Neural crest cell (in vitro differentiated cells): ENCODE results near the gene FAIM. TPM values are rescaled to one million over a fixed set of nuclear protein-coding genes. Genes with fewer than 3 reads are reported as not detected.
"Not testable (repeated sequence)": the region's sequence is repeated elsewhere in the genome, so short reads cannot be mapped to it uniquely, and the experiment has no call there.

ENCODE experiments used
- DNase-seq: peaks from one replicate; pipeline ENCODE4 v3.0.0; 2021; ENCODE audit warnings: low read depth, mixed read lengths, low spot score
- H3K27ac Mint-ChIP-seq: one replicate; pipeline ENCODE4 v1.8.0; 2021; ENCODE audit warnings: mild to moderate bottlenecking, mixed read lengths; ENCODE audit not compliant: unreplicated experiment
- H3K27me3 Mint-ChIP-seq: 2 replicates; pipeline ENCODE4 v1.8.0; 2021; ENCODE audit warnings: low read depth, mild to moderate bottlenecking, mixed read lengths
- H3K36me3 Mint-ChIP-seq: 2 replicates; pipeline ENCODE4 v1.8.0; 2021; ENCODE audit warnings: low read depth, mild to moderate bottlenecking, mixed read lengths
- H3K4me1 Mint-ChIP-seq: 2 replicates; pipeline ENCODE4 v1.8.0; 2021; ENCODE audit warnings: mixed read lengths
- H3K4me3 Mint-ChIP-seq: one replicate; pipeline ENCODE4 v1.8.0; 2021; ENCODE audit warnings: mild to moderate bottlenecking, mixed read lengths
- H3K9me3 Mint-ChIP-seq: 2 replicates; pipeline ENCODE4 v1.8.0; 2021; ENCODE audit warnings: mixed read lengths
- CTCF ChIP-seq: fragments of 200-600 bp; sonication (generic); conservative IDR thresholded peaks from 2 replicates; pipeline ENCODE4 v1.5.0; 2021; ENCODE audit warnings: antibody characterized with exemption, mild to moderate bottlenecking
- long read RNA-seq: library from polyadenylated mRNA; unstranded; transcript quantifications from one replicate; pipeline ENCODE4 v2.0.0, GENCODE V29; 2020
- total RNA-seq: library from RNA; stranded (reverse); gene quantifications from 2 replicates; pipeline ENCODE4 v1.2.1, GENCODE V29; 2021

The FAIM gene
- total RNA-seq = 10.0 and 11.9 TPM in 2 replicates
- long read RNA-seq, transcript FAIM-204 (5 exons, 946 nt) = major isoform, 10 of 18 reads
- long read RNA-seq, partial matches to known transcripts = 3 of 18 reads
- long read RNA-seq, other reads (novel, unspliced or antisense) = 1 of 18 reads

GRCh38 chr3:138608322-138609135 is at the start of gene FAIM:
FAIM (plus strand) TSS chr3:138608771; CDS start chr3:138619727, 10,956 bp downstream.
- Mint-ChIP-seq H3K4me1 (peaks cover 24% of the 10 kb centered on the region), H3K27ac (no peak within 1 kb of the TSS), H3K36me3 (peaks cover 6% of the 10 kb centered on the region), H3K4me3 (peak within 1 kb of the TSS; percentile 88), H3K9me3 (no peaks in the 10 kb centered on the region), H3K27me3 (no peaks in the 10 kb centered on the region)
- DNase-seq = peak; percentile 57
- no peak for TF ChIP-seq CTCF

GRCh38 chr3:138559134-138559533 is 49.4 kb upstream of the FAIM start:
- Mint-ChIP-seq H3K27me3 (no peaks in the 10 kb centered on the region), H3K27ac (no peak overlapping the region), H3K9me3 (peaks cover 26% of the 10 kb centered on the region), H3K4me1 (no peaks in the 10 kb centered on the region), H3K36me3 (peaks cover 48% of the 10 kb centered on the region), H3K4me3 (no peak overlapping the region)
- no peak for TF ChIP-seq CTCF
- no peak for DNase-seq

- TF ChIP-seq CTCF = no peak
- Mint-ChIP-seq H3K36me3 (peaks cover 49% of the 10 kb centered on the region), H3K4me3 (no peak overlapping the region), H3K4me1 (no peaks in the 10 kb centered on the region), H3K27me3 (no peaks in the 10 kb centered on the region), H3K27ac (no peak overlapping the region), H3K9me3 (peaks cover 22% of the 10 kb centered on the region)
- DNase-seq = no peak
These were observed 48.1 kb upstream of the FAIM start for GRCh38 chr3:138560501-138560900.

- H3K27ac Mint-ChIP-seq, DNase-seq, H3K27me3 Mint-ChIP-seq, H3K4me1 Mint-ChIP-seq, H3K4me3 Mint-ChIP-seq: not testable (repeated sequence)
- H3K9me3 Mint-ChIP-seq = peaks cover 21% of the 10 kb centered on the region
- peaks cover 54% of the 10 kb centered on the region for H3K36me3 Mint-ChIP-seq
These were observed 45.7 kb upstream of the FAIM start for GRCh38 chr3:138562902-138563301.

- not testable (repeated sequence) for H3K27ac Mint-ChIP-seq, DNase-seq, H3K27me3 Mint-ChIP-seq, H3K4me3 Mint-ChIP-seq, H3K4me1 Mint-ChIP-seq
- peaks cover 15% of the 10 kb centered on the region for H3K9me3 Mint-ChIP-seq
- peaks cover 38% of the 10 kb centered on the region for H3K36me3 Mint-ChIP-seq
These were observed 42.3 kb upstream of the FAIM start for GRCh38 chr3:138566293-138566692.

GRCh38 chr3:138567403-138567802 is 41.2 kb upstream of the FAIM start:
- Mint-ChIP-seq H3K4me3 (no peak overlapping the region), H3K27me3 (no peaks in the 10 kb centered on the region), H3K27ac (no peak overlapping the region), H3K36me3 (peaks cover 34% of the 10 kb centered on the region), H3K9me3 (peaks cover 11% of the 10 kb centered on the region), H3K4me1 (no peaks in the 10 kb centered on the region)
- no peak for DNase-seq
- no peak for TF ChIP-seq CTCF
